GM19023 (cell line): ENCODE results near the gene DNPEP.
"Not testable (repeated sequence)": the region's sequence is repeated elsewhere in the genome, so short reads cannot be mapped to it uniquely, and the experiment has no call there.

Source experiments
- ATAC-seq: cut with Tn5 transposase; IDR thresholded peaks from one replicate; pipeline ENCODE4 v1.9.1; 2021; ENCODE audit warnings: mild to moderate bottlenecking, moderate library complexity; ENCODE audit not compliant: unreplicated experiment

The DNPEP gene

GRCh38 chr2:219419331-219420197 lies 31.9 kb upstream of the DNPEP start:
- no peak for ATAC-seq

GRCh38 chr2:219419012-219419324 lies 31.3 kb upstream of the DNPEP start:
- ATAC-seq, result no peak

GRCh38 chr2:219418155-219419011 lies 30.7 kb upstream of the DNPEP start, which contains the start of gene DES:
Gene DES, plus strand, starts transcription at chr2:219418377. Its CDS starts 86 bp downstream, at chr2:219418463.
- ATAC-seq, result no peak

GRCh38 chr2:219417374-219417773 lies 29.7 kb upstream of the DNPEP start:
- no peak for ATAC-seq

GRCh38 chr2:219416938-219417337 lies 29.2 kb upstream of the DNPEP start:
- no peak for ATAC-seq

GRCh38 chr2:219416235-219416602 lies 28.5 kb upstream of the DNPEP start:
- ATAC-seq, result no peak

- ATAC-seq, result no peak
These were observed 28.0 kb upstream of the DNPEP start for GRCh38 chr2:219415580-219416234.

- ATAC-seq, result no peak
These were observed 27.1 kb upstream of the DNPEP start for GRCh38 chr2:219414857-219415256.

- ATAC-seq, result no peak
These were observed 22.7 kb upstream of the DNPEP start for GRCh38 chr2:219410390-219410789.

- no peak for ATAC-seq
These were observed 21.9 kb upstream of the DNPEP start for GRCh38 chr2:219409619-219410018.

- no peak for ATAC-seq
These were observed 20.9 kb upstream of the DNPEP start for GRCh38 chr2:219408631-219409030.

GRCh38 chr2:219408204-219408603 lies 20.5 kb upstream of the DNPEP start:
- no peak for ATAC-seq

- not testable (repeated sequence) for ATAC-seq
These were observed 19.6 kb upstream of the DNPEP start for GRCh38 chr2:219407343-219407742.

- no peak for ATAC-seq
These were observed 19.1 kb upstream of the DNPEP start for GRCh38 chr2:219406861-219407230.

GRCh38 chr2:219405958-219406860 lies 18.5 kb upstream of the DNPEP start:
- no peak for ATAC-seq

GRCh38 chr2:219405451-219405850 lies 17.7 kb upstream of the DNPEP start:
- ATAC-seq, result no peak

GRCh38 chr2:219404954-219405353 lies 17.2 kb upstream of the DNPEP start:
- no peak for ATAC-seq

GRCh38 chr2:219404291-219404910 lies 16.7 kb upstream of the DNPEP start:
- no peak for ATAC-seq

GRCh38 chr2:219403861-219404260 lies 16.1 kb upstream of the DNPEP start:
- no peak for ATAC-seq
